ENCODE measurements around the gene AXIN2. TPM values are rescaled to one million over a fixed set of nuclear protein-coding genes. Genes with fewer than 3 reads are reported as not detected.

The AXIN2 gene
- total and polyA plus RNA-seq, 2 experiments from 2014 or later, result 0.94 to 2.4 TPM

DNA sequence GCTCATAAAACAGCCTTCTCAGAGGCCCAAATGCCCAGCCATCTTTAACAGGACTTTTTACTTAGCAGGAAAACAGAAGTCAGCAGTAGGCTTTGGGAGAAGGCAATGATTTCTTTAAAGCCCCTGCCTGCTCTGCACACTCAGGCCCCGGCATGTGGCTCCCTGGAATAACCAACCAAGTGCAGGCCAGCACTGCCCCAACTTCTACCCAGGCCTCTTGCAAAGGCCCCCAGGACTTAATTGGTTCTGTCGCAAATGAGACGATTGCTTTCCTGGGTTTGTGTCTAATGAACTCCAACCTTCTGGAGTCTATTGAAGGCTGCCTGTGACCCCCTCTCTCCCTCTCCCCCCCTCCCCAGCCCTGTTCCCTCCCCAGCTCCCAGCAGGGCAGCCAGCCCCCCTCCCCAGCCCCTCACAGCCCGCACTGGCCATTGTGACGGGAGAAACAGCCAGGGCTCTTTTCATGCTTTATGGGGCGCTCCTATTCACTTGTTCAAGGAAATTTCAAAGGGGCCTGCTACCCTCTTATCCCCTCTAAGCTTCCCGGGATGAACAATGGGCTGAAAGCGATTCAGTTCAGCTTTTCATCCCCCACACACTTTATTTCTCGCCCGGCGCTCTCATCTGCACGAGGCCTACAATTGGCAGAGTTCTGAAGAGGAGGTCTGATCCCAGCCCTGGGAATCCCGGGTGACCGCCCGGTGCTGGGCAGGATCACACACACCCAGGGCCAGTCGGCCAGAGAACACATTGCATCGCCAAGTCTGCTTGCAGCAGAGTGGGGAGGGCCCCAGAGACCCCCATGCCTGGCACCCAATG lies 15.5 kb downstream of the AXIN2 start:
- 68 to 75% methylated on average over 17 of the region's 17 CpGs for WGBS, 2 experiments (ENCODE audit: low coverage in 1 of 2, low lambda C conversion rate in 2 of 2, missing lambda C conversion rate in 2 of 2)
- H3K9me2 ChIP-seq (ENCODE audit: insufficient read depth), result no peaks in the 10 kb centered on the region
- H3K27me3 ChIP-seq (replicated peaks; ENCODE audit: insufficient read depth), result no peaks in the 10 kb centered on the region
- no peak overlapping the region for H3K9ac ChIP-seq
- peaks cover 7% of the 10 kb centered on the region for H3K4me1 ChIP-seq (ENCODE audit: insufficient read depth)
- no peaks in the 10 kb centered on the region for H3K9me3 ChIP-seq (ENCODE audit: low read depth)
- H4K20me1 ChIP-seq (ENCODE audit: insufficient read depth), result no peaks in the 10 kb centered on the region
- in situ Hi-C loops (cut with MboI), result no loop called here
- no peaks in the 10 kb centered on the region for H3K36me3 ChIP-seq (ENCODE audit: low read depth)
- 0 out of 2 replicates have a peak, but pooled peaks cover 4% of the 10 kb centered on the region for H3K79me2 ChIP-seq (ENCODE audit: insufficient read depth)
- H2AFZ ChIP-seq, result no peak overlapping the region
- TF ChIP-seq EZH2 (IDR thresholded peaks at IDR 0.05; ENCODE audit: insufficient read depth, poor library complexity, severe bottlenecking) (no peak), EZH2phosphoT487 (IDR thresholded peaks at IDR 0.05; ENCODE audit: insufficient read depth, low read depth) (no peak)
- no peak overlapping the region for H3K4me3 ChIP-seq
- H3F3A ChIP-seq (ENCODE audit: insufficient read depth), result no peaks in the 10 kb centered on the region
- DNase-seq, result no peak
- H3K27ac ChIP-seq, result no peak overlapping the region
- no peak overlapping the region for H3K4me2 ChIP-seq (ENCODE audit: unreplicated experiment)

GRCh38 chr17:65544672-65545071 lies 16.8 kb downstream of the AXIN2 start:
- in situ Hi-C loops (cut with MboI), result no loop called here
- Histone ChIP-seq H3K79me2 (ENCODE audit: insufficient read depth) (0 out of 2 replicates have a peak, but pooled peaks cover under 1% of the 10 kb centered on the region), H3K27ac (no peak overlapping the region), H3K4me3 (no peak overlapping the region), H3F3A (ENCODE audit: insufficient read depth) (no peaks in the 10 kb centered on the region), H3K4me1 (ENCODE audit: insufficient read depth) (peaks cover 7% of the 10 kb centered on the region), H2AFZ (no peak overlapping the region), H3K36me3 (ENCODE audit: low read depth) (no peaks in the 10 kb centered on the region), H4K20me1 (ENCODE audit: insufficient read depth) (no peaks in the 10 kb centered on the region), H3K9ac (no peak overlapping the region), H3K9me3 (ENCODE audit: low read depth) (no peaks in the 10 kb centered on the region), H3K4me2 (ENCODE audit: unreplicated experiment) (no peak overlapping the region), H3K9me2 (ENCODE audit: insufficient read depth) (no peaks in the 10 kb centered on the region), H3K27me3 (replicated peaks; ENCODE audit: insufficient read depth) (no peaks in the 10 kb centered on the region)
- DNase-seq, result no peak
- no peak for TF ChIP-seq EZH2phosphoT487 (IDR thresholded peaks at IDR 0.05; ENCODE audit: insufficient read depth, low read depth)
- no peak for TF ChIP-seq EZH2 (IDR thresholded peaks at IDR 0.05; ENCODE audit: insufficient read depth, poor library complexity, severe bottlenecking)
- WGBS, 2 experiments (ENCODE audit: low coverage in 1 of 2, low lambda C conversion rate in 2 of 2, missing lambda C conversion rate in 2 of 2), result 73 to 76% methylated on average over 11 of the region's 11 CpGs

- Histone ChIP-seq H3K4me3 (no peak overlapping the region), H3K36me3 (ENCODE audit: low read depth) (no peaks in the 10 kb centered on the region), H3K9ac (no peak overlapping the region), H3F3A (ENCODE audit: insufficient read depth) (no peaks in the 10 kb centered on the region), H3K27ac (no peak overlapping the region), H3K27me3 (replicated peaks; ENCODE audit: insufficient read depth) (no peaks in the 10 kb centered on the region), H3K4me1 (ENCODE audit: insufficient read depth) (peaks cover 7% of the 10 kb centered on the region), H3K79me2 (ENCODE audit: insufficient read depth) (no peaks in the 10 kb centered on the region), H3K9me3 (ENCODE audit: low read depth) (no peaks in the 10 kb centered on the region), H3K4me2 (ENCODE audit: unreplicated experiment) (no peak overlapping the region), H2AFZ (no peak overlapping the region), H3K9me2 (ENCODE audit: insufficient read depth) (no peaks in the 10 kb centered on the region), H4K20me1 (ENCODE audit: insufficient read depth) (no peaks in the 10 kb centered on the region)
- in situ Hi-C loops (cut with MboI), result no loop called here
- TF ChIP-seq EZH2phosphoT487 (IDR thresholded peaks at IDR 0.05; ENCODE audit: insufficient read depth, low read depth) (no peak), EZH2 (IDR thresholded peaks at IDR 0.05; ENCODE audit: insufficient read depth, poor library complexity, severe bottlenecking) (no peak)
- no peak for DNase-seq
These were observed 18.8 kb downstream of the AXIN2 start for GRCh38 chr17:65542610-65543009.

DNA sequence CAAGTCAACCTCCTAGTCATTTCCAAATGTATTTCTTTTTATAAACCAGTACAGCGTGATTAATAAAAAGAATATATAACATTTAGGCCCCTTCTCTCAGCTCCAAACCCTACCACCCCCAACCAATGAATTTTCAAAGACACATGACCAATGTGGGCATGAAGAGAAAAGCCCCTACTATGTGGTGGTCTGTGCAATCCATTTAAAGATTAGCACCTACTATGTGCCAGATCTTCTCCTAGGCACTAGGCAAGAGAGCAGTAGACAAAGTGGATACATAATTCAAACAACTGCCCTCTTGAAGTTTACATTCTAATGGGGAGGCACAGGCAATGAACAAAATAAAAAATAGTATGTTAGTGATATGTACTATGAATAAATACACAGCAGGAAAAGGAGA lies 19.4 kb downstream of the AXIN2 start:
- no peaks in the 10 kb centered on the region for H4K20me1 ChIP-seq (ENCODE audit: insufficient read depth)
- H3K9me2 ChIP-seq (ENCODE audit: insufficient read depth), result no peaks in the 10 kb centered on the region
- no peak overlapping the region for H3K27ac ChIP-seq
- in situ Hi-C loops (cut with MboI), result no loop called here
- TF ChIP-seq EZH2 (IDR thresholded peaks at IDR 0.05; ENCODE audit: insufficient read depth, poor library complexity, severe bottlenecking) (no peak), EZH2phosphoT487 (IDR thresholded peaks at IDR 0.05; ENCODE audit: insufficient read depth, low read depth) (no peak)
- H3K79me2 ChIP-seq (ENCODE audit: insufficient read depth), result no peaks in the 10 kb centered on the region
- no peaks in the 10 kb centered on the region for H3F3A ChIP-seq (ENCODE audit: insufficient read depth)
- H3K4me3 ChIP-seq, result no peak overlapping the region
- H3K4me1 ChIP-seq (ENCODE audit: insufficient read depth), result peaks cover 7% of the 10 kb centered on the region
- DNase-seq, result no peak
- H3K9me3 ChIP-seq (ENCODE audit: low read depth), result no peaks in the 10 kb centered on the region
- WGBS, 2 experiments (ENCODE audit: low coverage in 1 of 2, low lambda C conversion rate in 2 of 2, missing lambda C conversion rate in 2 of 2), result 97 to 100% methylated on average over 1 of the region's 1 CpG
- no peaks in the 10 kb centered on the region for H3K27me3 ChIP-seq (replicated peaks; ENCODE audit: insufficient read depth)
- H3K9ac ChIP-seq, result no peak overlapping the region
- H2AFZ ChIP-seq, result no peak overlapping the region
- no peaks in the 10 kb centered on the region for H3K36me3 ChIP-seq (ENCODE audit: low read depth)
- no peak overlapping the region for H3K4me2 ChIP-seq (ENCODE audit: unreplicated experiment)
